LNCAP (cell line): ENCODE measurements around the gene FOXL2.
A peak's percentile ranks its signal among the peaks of the same experiment; 100 is the strongest.

ENCODE experiments used
- CTCF ChIP-seq: fragments of 450-650 bp; IDR thresholded peaks from 2 replicates; pipeline ENCODE4 v1.5.1; 2017; ENCODE audit warnings: mild to moderate bottlenecking

The FOXL2 gene

DNA sequence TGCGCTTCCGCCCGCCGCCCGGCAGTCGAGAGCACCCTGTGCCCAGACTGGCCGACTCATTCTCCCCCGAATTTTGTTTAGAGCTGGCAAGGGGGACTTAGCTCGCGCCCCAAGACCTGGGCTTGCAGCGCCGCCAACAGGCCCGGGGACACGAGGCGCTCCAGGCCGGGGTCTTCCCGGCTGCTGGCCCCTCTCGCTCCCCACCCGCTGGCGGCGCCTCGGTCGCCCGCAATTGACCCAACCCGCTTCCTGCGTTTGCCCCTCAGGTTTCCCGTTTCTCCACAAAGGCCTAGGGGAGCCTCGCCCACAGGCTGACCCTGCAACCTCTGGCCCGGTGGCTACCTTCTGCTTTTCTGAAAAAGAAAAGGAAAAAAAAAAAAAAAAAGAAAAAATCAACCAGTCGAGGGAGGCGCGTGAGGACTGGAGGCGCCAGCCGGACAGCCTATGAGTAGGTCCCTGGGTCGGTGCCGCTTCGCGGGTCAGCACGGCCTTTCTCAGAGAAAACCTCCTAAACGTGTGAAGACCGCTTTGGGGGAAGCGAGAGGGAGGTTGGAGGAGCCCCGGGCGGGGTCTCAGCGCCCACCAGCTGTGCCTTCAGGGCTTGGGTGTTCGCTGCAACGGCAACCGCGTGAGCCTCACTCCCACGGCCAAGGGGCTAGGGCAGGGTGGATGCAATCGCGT is 7.2 kb downstream of the FOXL2 start:
- no peak for TF ChIP-seq CTCF

DNA sequence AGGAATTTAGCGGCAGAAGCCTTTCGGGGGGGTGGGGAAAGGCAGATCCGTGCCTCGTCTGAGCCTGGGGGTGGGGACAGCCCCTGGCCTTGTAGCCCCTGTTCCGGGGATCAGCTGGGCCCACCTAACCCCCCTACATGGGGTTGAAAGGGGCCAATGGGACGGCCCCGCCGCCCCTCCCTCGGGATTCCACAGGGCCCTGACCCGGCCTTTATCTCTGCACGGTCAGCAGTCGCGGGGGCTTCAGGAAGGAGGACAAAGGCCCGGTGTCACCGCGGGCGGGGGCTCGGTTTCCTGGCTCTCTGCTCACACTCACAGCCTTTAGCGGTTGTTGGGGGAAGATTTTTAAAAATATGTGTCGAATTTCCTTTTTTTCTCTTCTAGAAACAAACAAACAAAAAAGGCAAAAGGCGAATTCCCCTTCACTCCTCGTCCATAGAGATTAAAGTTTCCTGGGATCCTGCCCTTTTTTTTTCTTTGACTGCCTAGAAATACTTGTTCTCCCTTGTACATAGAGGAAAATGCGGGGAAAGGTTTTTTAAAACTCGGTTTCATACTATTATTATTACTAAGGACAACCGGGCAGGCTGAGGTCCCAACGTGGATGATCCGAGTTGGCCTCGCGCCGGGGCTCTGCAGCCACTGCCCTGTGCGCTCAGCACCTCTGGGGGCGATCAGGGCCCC is 7.9 kb downstream of the FOXL2 start:
- no peak for TF ChIP-seq CTCF

GRCh38 chr3:138938056-138938876 is 8.7 kb downstream of the FOXL2 start:
- no peak for TF ChIP-seq CTCF

DNA sequence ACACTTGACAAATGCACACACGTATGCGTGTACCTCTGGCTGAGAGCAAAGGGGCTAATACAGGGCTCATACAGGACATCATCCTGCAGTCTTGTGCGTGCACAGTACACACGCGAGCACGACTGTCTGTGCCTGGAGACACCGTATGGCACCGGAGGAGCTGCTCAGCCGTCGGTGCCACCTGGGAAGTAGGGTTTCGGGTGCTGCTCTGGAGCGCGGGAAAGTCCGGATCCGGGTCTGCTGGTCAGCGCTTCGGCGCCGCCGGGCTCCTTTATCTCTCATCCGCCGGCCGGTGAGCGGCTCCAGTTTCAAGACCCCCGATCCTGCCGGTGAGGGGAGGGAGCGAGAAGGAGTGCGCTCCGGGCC is 9.3 kb downstream of the FOXL2 start:
- no peak for TF ChIP-seq CTCF

GRCh38 chr3:138936741-138937689 is 9.9 kb downstream of the FOXL2 start:
- no peak for TF ChIP-seq CTCF

DNA sequence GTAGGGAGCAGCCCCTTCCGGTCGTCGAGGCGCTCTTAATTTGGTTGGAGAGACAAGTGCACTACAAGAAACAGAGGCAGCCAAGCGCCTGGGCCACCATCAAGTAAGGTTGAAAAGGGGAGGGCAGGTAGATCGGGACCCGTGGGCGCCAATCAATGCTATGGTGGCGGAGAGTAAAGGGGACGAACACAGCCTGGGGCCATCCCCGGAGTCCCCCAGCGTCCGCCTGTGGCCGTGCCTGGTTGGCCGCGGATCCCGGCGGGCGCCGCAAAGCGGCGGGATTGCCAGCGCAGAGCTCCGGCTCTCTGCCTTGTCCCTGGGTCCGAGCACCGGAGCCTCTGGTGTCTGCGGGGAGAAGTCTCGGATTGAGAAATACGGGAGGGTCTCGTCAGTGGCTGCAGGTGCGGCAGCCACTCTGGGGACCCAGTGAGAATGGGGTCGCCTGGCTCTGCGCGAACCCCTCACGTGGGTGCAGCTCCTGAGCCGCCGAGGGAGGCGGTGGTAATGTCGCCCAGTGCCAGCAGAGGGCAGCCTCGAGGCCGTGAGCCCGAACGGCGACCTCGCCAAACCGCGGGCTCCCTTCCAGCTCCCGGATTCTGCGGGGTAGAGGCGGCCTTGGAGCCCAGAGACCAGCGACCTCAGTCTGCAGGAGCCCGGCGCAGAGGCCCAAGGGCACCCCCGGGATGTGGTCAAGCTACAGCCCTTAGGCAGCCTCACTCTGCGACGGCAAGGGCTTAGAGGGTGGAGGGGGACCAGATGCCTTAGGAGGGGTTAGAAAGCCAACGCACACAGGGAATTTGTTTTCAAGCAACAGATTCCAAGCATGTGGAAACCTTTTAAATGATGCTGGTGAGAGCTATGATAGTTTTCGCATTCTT is 10.8 kb downstream of the FOXL2 start:
- peak; percentile 88 for TF ChIP-seq CTCF
